Fibroblast of villous mesenchyme (primary cell): Measurements from ENCODE around the gene CNNM3. TPM values are rescaled to one million over a fixed set of nuclear protein-coding genes. Genes with fewer than 3 reads are reported as not detected.

ENCODE experiments used
- DNase-seq: peaks from one replicate; pipeline ENCODE4 v3.0.0-alpha.2; 2010; ENCODE audit warnings: low read depth
- H3K4me3 ChIP-seq: 2 replicates; pipeline ENCODE4 v1.5.1; 2011; ENCODE audit warnings: low read depth, mild to moderate bottlenecking, low read length
- total RNA-seq: library from RNA; depleted of rRNA; stranded (reverse); fragments of >200 nt; gene quantifications from 2 replicates; pipeline ENCODE4 v1.2.3, GENCODE V29; 2012
- TF ChIP-seq, protein P1 (sequence below): IDR thresholded peaks from 2 replicates; pipeline ENCODE4 v1.5.1; 2012; ENCODE audit warnings: low read depth, mild to moderate bottlenecking, low read length; ENCODE audit not compliant: insufficient read depth

The CNNM3 gene
- total RNA-seq, 1 donor, result 8.6 TPM

DNA sequence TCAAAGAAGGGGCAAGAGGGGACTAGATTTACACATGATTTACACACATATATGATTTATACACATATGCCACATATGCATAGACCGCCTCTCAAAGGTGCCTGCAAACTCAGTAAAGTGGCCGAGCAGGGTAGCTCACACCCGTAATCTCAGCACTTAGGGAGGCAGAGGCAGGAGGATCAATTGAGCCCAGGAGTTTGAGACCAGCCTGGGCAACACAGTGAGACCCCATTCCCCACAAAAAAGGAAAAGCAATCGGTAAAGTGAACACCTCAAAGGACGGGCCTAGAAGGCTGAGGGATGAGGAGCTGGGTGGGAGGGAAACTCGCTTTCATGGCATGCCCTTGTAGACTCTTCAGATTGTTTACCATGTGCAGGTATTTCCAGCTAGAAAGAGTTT lies 36.6 kb downstream of the CNNM3 start:
- H3K4me3 ChIP-seq, result no peak overlapping the region
- TF ChIP-seq, protein P1, sequence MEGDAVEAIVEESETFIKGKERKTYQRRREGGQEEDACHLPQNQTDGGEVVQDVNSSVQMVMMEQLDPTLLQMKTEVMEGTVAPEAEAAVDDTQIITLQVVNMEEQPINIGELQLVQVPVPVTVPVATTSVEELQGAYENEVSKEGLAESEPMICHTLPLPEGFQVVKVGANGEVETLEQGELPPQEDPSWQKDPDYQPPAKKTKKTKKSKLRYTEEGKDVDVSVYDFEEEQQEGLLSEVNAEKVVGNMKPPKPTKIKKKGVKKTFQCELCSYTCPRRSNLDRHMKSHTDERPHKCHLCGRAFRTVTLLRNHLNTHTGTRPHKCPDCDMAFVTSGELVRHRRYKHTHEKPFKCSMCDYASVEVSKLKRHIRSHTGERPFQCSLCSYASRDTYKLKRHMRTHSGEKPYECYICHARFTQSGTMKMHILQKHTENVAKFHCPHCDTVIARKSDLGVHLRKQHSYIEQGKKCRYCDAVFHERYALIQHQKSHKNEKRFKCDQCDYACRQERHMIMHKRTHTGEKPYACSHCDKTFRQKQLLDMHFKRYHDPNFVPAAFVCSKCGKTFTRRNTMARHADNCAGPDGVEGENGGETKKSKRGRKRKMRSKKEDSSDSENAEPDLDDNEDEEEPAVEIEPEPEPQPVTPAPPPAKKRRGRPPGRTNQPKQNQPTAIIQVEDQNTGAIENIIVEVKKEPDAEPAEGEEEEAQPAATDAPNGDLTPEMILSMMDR, result no peak
- DNase-seq, result no peak

DNA sequence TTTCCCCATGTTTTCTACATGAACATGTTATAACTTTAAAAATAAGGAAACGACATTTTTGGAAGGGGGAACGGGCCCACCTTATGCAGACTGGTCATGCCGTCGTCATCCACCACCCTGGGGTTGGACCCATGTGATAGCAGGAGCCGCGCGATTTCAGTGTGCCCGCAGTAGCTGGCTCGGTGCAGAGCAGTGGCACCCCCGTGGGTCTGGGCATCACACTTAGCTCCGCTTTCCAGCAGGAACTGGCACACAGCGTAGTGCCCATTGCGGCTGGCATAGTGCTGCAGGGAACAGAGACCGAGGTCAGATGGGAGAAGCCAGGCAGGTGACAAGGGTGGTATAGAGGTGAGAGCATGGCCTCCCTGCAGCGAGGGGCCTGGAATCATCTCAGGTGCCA lies 37.3 kb downstream of the CNNM3 start:
- no peak overlapping the region for H3K4me3 ChIP-seq
- DNase-seq, result no peak
- TF ChIP-seq, protein P1, result no peak

DNA sequence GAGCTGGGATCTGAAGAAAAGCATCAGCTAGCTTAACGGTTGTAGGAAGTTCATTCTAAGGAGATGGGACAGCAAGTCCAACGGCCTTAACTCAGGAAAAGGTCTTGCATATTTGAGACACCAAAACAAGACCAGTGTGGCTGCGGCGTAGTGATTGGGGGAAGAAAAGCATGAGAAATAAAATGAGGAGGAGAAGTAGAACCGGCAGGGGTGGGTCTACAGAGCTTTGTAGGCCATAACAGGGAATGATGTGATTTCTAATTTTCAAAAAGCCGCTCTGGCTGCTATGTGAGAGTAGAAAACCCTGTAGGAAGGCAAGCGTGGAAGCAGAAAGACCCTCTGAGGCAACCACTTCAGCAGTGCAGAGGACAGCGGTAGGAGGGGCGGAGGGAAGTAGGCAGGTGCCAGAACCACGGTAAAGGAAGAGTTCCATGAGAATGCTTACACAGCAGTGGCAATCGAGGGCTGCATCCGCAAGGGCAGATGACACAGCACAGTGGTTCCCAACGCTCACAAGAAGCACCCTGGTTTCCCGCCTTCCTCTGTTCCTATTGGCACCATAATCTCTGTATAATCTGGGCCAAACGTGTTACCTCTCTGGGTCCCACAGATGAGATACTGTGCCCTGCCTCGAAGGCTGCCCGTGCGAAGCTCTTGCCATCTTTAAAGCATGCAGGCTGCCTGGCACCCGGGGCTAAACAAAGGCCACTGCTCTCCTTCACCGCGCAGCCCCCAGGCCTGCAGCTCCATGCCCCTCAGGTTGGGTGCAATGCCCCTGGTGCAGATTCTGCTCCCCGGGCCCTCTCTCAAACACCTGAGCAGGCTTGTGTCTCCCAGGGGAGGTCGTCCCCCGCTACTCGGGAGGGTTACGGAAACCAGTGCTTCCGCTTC lies 41.0 kb downstream of the CNNM3 start:
- peak overlapping the region; percentile 76 for H3K4me3 ChIP-seq
- TF ChIP-seq, protein P1, result no peak
- no peak for DNase-seq

DNA sequence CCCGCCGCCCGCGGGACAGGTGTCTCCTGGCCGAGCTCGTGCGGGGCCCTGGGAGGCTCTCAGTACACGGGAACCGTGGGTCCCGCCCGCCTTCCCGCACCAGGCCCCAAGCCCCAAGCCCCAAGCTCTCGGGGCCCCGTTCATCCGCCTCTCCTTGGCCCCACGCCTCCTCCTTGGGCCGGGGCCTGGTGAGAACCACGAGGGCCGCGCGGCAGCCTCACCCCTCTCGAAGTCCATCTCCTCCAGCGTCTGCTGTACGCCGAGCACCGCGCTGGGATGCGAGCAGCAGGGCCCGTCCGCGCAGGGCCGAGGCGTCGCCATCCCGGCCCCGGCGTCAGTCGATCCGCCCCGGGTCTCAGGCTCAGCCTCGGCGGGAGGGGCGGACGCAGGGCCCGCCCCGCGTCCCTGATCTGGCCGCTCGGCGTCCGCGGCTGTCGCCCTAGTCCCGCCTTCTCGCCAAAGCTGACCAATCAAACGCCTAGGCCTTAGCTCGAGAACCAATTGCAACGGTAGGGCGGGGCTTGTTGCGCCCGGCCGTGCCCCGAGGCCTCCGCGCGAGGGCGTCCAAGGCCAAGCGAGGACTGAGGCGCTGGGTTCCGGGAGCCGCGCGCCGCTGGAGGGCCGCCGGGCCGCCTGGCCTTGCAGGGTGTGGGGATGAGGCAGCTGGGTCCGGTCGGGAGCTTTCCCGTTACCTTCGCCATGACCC lies 41.8 kb downstream of the CNNM3 start, which contains the start of gene ANKRD39:
Gene ANKRD39 (minus strand): TSS at position 350 of the 706 bp plus-strand sequence. CDS start 29 bp downstream, at position 321.
- DNase-seq, result peak; percentile 99
- peak within 1 kb of the TSS; percentile 76 for H3K4me3 ChIP-seq
- TF ChIP-seq, protein P1, result peak; percentile 74

DNA sequence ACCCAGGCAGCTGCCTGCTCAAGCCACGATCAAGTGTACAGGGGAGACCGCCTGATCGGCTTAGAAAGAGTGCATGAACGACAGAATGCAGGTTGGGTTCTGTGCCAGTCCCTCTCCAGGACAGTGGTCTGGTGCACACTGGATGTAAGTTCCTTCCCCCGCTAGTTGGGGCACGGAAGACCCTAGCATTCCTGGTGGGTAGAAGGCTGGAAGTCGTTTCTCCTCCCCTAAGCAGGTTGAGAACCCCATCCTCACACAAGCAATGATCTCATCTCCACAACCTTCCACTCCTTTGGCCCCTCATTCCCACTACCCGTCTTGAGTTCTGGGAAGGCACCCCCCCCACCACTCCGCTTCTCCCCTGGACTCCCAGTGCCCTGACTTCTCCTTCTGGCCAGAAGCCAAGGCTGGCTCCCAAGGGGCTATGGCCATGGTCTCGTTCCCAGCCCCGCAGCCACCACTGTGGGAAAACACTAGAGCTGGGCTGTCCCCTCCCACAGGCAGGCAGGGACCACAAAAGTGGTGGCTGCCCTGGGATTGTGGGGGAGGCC lies 43.1 kb downstream of the CNNM3 start:
- TF ChIP-seq, protein P1, result no peak
- no peak for DNase-seq
- no peak overlapping the region for H3K4me3 ChIP-seq

DNA sequence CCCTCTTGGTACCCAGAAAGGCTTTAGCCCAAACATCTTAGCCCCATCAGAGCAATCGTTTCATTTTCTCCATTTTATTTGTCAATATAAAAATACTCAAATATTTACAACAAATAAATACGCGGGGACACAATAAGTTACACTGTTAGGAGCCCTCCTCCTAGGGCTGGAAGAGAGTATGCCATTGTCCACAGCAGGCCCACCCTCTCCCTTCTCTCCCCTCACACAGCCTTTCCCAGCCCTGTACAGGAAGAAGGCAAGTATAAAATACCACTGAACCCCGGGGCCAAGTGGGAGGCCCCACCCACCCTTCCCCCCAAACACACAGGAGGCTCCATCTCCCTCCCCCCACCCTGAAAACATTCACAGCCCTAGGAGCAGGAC lies 43.6 kb downstream of the CNNM3 start:
- no peak overlapping the region for H3K4me3 ChIP-seq
- TF ChIP-seq, protein P1, result no peak
- no peak for DNase-seq
